Measurements from ENCODE around the gene SLC45A3. TPM values are rescaled to one million over a fixed set of nuclear protein-coding genes. Genes with fewer than 3 reads are reported as not detected.

SLC45A3 gene, protein sequence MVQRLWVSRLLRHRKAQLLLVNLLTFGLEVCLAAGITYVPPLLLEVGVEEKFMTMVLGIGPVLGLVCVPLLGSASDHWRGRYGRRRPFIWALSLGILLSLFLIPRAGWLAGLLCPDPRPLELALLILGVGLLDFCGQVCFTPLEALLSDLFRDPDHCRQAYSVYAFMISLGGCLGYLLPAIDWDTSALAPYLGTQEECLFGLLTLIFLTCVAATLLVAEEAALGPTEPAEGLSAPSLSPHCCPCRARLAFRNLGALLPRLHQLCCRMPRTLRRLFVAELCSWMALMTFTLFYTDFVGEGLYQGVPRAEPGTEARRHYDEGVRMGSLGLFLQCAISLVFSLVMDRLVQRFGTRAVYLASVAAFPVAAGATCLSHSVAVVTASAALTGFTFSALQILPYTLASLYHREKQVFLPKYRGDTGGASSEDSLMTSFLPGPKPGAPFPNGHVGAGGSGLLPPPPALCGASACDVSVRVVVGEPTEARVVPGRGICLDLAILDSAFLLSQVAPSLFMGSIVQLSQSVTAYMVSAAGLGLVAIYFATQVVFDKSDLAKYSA
- 4.8 to 7.6 TPM (median 6.2 TPM) in 5 replicates for total RNA-seq (2022; extraction: Qiagen RNA extraction; ENCODE audit: low read depth)

DNA sequence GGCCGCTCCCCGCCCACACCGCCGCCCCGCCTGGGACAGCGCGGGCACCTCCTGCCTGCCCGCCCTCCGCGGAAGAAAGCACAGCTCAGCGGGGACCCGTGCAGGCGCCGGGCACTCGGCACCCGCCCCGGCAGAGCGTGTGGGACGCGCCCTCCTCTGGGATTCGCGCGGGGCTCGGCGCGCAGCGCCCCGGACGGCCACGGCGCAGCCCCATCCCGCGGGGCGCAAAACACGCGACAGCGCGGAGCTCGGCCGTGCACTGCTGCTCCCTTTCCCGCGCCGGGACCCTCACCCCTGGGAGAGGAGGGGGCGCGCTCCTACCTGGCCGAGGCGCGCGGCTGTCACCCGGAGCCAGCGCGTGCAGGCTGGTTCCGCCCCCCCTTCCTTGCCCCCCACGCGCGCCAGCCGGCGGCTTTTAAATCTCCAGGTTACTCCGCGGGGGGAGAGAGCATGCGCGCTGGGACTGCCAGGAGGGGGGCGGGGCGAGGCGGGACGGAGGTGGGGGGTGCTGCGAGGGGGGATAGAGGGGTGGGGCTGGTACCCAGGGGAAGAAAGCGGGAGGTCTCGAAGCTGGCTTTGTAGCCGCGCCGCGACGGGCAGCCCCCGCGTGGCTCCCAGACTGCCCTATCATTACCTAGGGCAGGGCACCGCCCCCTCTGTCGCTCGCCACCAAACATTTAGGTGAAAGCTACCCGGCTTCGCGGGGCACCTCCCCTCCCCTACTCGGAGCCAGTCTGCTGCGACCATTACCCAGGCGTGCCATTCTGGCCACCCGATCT, at the start of gene SLC45A3:
Gene SLC45A3 (minus strand): TSS at position 437 of the 779 bp plus-strand sequence. CDS start 15,853 bp downstream, outside the sequence.

DNA sequence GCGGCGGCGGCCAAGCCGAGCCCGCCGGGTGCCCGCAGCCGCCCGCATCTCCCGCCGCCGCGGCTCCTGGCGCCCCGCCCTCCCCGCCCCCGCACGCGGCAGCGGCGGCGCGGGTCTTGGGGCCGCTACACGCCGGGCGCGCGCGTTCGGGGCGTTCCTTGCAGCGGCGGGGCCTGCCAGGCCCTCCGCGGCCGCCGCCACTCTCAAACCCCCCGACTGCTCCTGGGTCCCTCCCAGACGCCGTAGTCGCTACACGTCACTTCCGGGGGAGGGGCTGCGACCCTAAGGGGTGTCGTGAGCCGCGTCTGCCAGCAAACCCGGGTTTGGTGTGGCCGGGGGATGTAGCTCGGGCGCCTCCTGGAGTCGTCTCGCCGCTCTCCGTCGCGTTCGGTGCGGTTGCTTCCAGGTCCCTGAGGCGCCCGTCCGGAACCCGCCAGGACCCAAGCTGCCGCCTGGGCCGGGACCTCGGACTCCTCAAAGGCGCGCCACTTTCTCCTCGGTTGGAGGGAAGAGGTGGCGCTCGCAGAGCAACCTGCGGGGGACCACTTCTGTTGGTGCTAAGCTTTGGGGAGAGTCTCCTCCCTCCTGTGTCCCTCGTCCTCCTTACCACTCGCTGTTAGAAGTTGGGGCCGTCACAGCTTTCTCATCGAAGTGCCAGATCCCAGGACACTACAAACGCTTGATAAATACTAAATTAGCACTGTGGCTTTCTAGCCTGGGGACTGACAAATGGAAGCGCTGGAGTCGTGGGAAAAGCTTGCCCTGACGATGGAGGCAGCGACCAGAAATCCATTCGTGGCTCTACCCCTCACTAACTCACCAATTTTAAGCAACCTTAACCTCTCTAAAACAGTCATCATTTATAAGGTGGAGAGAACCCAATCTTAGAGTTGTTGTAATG, 48.3 kb downstream of the SLC45A3 start, which contains the start of gene ELK4:
Gene ELK4 (minus strand): TSS at position 244 of the 901 bp plus-strand sequence. CDS start 8,129 bp downstream, outside the sequence.

Other genes starting within 250 kb of the SLC45A3 start
- gene BLACAT1, start 224.5 kb downstream of the SLC45A3 start, total RNA-seq (2022; extraction: Qiagen RNA extraction; ENCODE audit: low read depth) = 0.05 TPM in 1 of 5 replicates, not detected in the others
- 0.70 to 1.3 TPM (median 0.90 TPM) in 5 replicates for gene CDK18, start 175.8 kb downstream of the SLC45A3 start, total RNA-seq (2022; extraction: Qiagen RNA extraction; ENCODE audit: low read depth)
- 4.8 to 7.5 TPM (median 6.7 TPM) in 5 replicates for gene ELK4, start 48.5 kb downstream of the SLC45A3 start, total RNA-seq (2022; extraction: Qiagen RNA extraction; ENCODE audit: low read depth)
- gene NUCKS1, start 69.7 kb upstream of the SLC45A3 start, total RNA-seq (2022; extraction: Qiagen RNA extraction; ENCODE audit: low read depth) = 87.7 to 151 TPM (median 133 TPM) in 5 replicates
- gene RAB29, start 95.0 kb upstream of the SLC45A3 start, total RNA-seq (2022; extraction: Qiagen RNA extraction; ENCODE audit: low read depth) = 10.1 to 12.4 TPM (median 12.3 TPM) in 5 replicates
- gene SLC41A1, start 132.7 kb upstream of the SLC45A3 start, total RNA-seq (2022; extraction: Qiagen RNA extraction; ENCODE audit: low read depth) = 20.6 to 30.6 TPM (median 24.8 TPM) in 5 replicates
- not detected in 5 replicates for gene PM20D1, start 169.6 kb upstream of the SLC45A3 start, total RNA-seq (2022; extraction: Qiagen RNA extraction; ENCODE audit: low read depth)

Data from A549 treated with RU486 at 1 μM for 4 hours (cell line).